ENCODE results near the gene BMP6. TPM values are rescaled to one million over a fixed set of nuclear protein-coding genes. Genes with fewer than 3 reads are reported as not detected.

BMP6 gene
- total RNA-seq, 1 experiment from 2014 or later, result 0.28 TPM

GRCh38 chr6:7914991-7915789 lies 189.3 kb downstream of the BMP6 start:
- no peak overlapping the region for H2BK20ac ChIP-seq (ENCODE audit: low read depth, low read length, poor library complexity, severe bottlenecking)
- no peak overlapping the region for H3K4me2 ChIP-seq (ENCODE audit: insufficient read depth, insufficient read length, low read length)
- H2BK12ac ChIP-seq (ENCODE audit: insufficient read length, low read depth, low read length), result no peak overlapping the region
- no peak overlapping the region for H3K56ac ChIP-seq (ENCODE audit: insufficient read length, low read depth, low read length)
- H3K9ac ChIP-seq (ENCODE audit: extremely low read depth, insufficient read length, low read length), result no peak overlapping the region
- no peaks in the 10 kb centered on the region for H3K79me1 ChIP-seq (ENCODE audit: insufficient read depth, low read depth, low read length, poor library complexity, severe bottlenecking)
- H4K20me1 ChIP-seq (ENCODE audit: control insufficient read depth, insufficient read depth, insufficient read length), result no peaks in the 10 kb centered on the region
- H2AK5ac ChIP-seq (ENCODE audit: insufficient read length, low read length), result no peak overlapping the region
- no peak overlapping the region for H2AFZ ChIP-seq (ENCODE audit: low read length)
- no peak overlapping the region for H3K4ac ChIP-seq (ENCODE audit: low read depth, low read length)
- H3K9me3 Mint-ChIP-seq, result no peaks in the 10 kb centered on the region
- no peak overlapping the region for H4K8ac ChIP-seq (replicated peaks; ENCODE audit: insufficient read length, low read depth, low read length)
- TF ChIP-seq CTCF (conservative IDR thresholded peaks at IDR 0.05), result no peak
- H4K5ac ChIP-seq (ENCODE audit: insufficient read length, low read depth, low read length), result no peak overlapping the region
- H3K27me3 ChIP-seq (ENCODE audit: insufficient read depth, low read length), result no peaks in the 10 kb centered on the region; the same call in 1 of the 2 replicates
- no peak overlapping the region for H2BK120ac ChIP-seq (ENCODE audit: low read depth, low read length, poor library complexity, severe bottlenecking)
- H3K23ac ChIP-seq (ENCODE audit: insufficient read length, low read depth, low read length), result no peak overlapping the region
- no peak overlapping the region for H4K91ac ChIP-seq (ENCODE audit: insufficient read length, low read depth, low read length)
- H3K27me3 Mint-ChIP-seq (ENCODE audit: low read depth), result no peaks in the 10 kb centered on the region; the same call in 1 of the 2 replicates
- H3K36me3 Mint-ChIP-seq (ENCODE audit: insufficient read depth in 1 of 3, low read depth in 3 of 3), result no peaks in the 10 kb centered on the region
- H2BK15ac ChIP-seq (ENCODE audit: low read depth, low read length), result no peak overlapping the region
- H3T11ph ChIP-seq (ENCODE audit: low read length), result no peak overlapping the region
- no peak overlapping the region for H3K27ac ChIP-seq (ENCODE audit: insufficient read length, low read depth, low read length)
- H3K23me2 ChIP-seq (ENCODE audit: insufficient read length, low read depth, low read length, poor library complexity, severe bottlenecking), result peaks cover 4% of the 10 kb centered on the region
- WGBS (ENCODE audit: extremely low coverage, insufficient read length, low lambda C conversion rate), result no CpG with 5 or more reads among the region's 11 CpGs
- no peaks in the 10 kb centered on the region for H3K4me1 ChIP-seq (ENCODE audit: insufficient read depth, low read length)
- H2BK5ac ChIP-seq (ENCODE audit: insufficient read length, low read length), result no peak overlapping the region
- no peaks in the 10 kb centered on the region for H3K79me2 ChIP-seq (ENCODE audit: insufficient read depth, low read length)
- H3K27ac Mint-ChIP-seq, result no peak overlapping the region
- H3K14ac ChIP-seq (ENCODE audit: insufficient read depth, low read length), result no peak overlapping the region; the same call in 1 of the 2 replicates
- H3K18ac ChIP-seq (ENCODE audit: insufficient read length, low read depth, low read length), result no peak overlapping the region
- no peak for DNase-seq
- H3K4me3 Mint-ChIP-seq, result no peak overlapping the region
- H3K4me1 Mint-ChIP-seq, result peaks cover 0 to 2% of the 10 kb centered on the region in 2 experiments; a peak in 1 of 4 replicates
- H3K9me3 ChIP-seq (ENCODE audit: control insufficient read depth, low read depth, low read length), result no peaks in the 10 kb centered on the region
